Upper lobe of left lung (tissue), 6 donors: ENCODE data around the gene CLPSL1. TPM values are rescaled to one million over a fixed set of nuclear protein-coding genes. Genes with fewer than 3 reads are reported as not detected.

Experiments used
- ATAC-seq, 2 donors: fragments of 200-7000 bp; cut with Tn5 transposase; one replicate each; pipeline ENCODE4 v1.9.1; 2022; ENCODE audit warnings: mild to moderate bottlenecking in 2 of 2, moderate library complexity in 2 of 2; ENCODE audit not compliant: low FRiP score in 2 of 2
- DNase-seq, 2 donors: peaks; one replicate each; pipeline ENCODE4 v3.0.0-alpha.2; 2019 to 2020
- H3K27ac ChIP-seq, 4 donors: fragments of 200-600 bp; sonication (generic); one replicate each; pipeline ENCODE4 v1.5.1; 2016 to 2019
- H3K27me3 ChIP-seq, 4 donors: fragments of 200-600 bp; sonication (generic); one replicate each; pipeline ENCODE4 v1.5.1; 2017 to 2019
- H3K36me3 ChIP-seq, 4 donors: fragments of 200-600 bp; sonication (generic); one replicate each; pipeline ENCODE4 v1.5.1; 2016 to 2019
- H3K4me1 ChIP-seq, 4 donors: fragments of 200-600 bp; sonication (generic); one replicate each; pipeline ENCODE4 v1.5.1; 2018 to 2019
- H3K4me3 ChIP-seq, 4 donors: fragments of 200-600 bp; sonication (generic); one replicate each; pipeline ENCODE4 v1.5.1; 2017 to 2019; ENCODE audit warnings: mild to moderate bottlenecking in 2 of 4, moderate library complexity in 1 of 4
- H3K9me3 ChIP-seq, 4 donors: fragments of 200-600 bp; sonication (generic); one replicate each; pipeline ENCODE4 v1.5.1; 2018 to 2019
- CTCF ChIP-seq, 6 experiments: fragments of 450-650 bp in 4 of 6; fragments of 200-600 bp in 2 of 6; sonication (generic) in 2 of 6; IDR thresholded peaks; one replicate each; pipeline ENCODE4 v1.5.1; 2016 to 2019; ENCODE audit warnings: antibody characterized with exemption in 6 of 6
- EP300 ChIP-seq, 4 donors: sonication (generic); formaldehyde crosslinking; IDR thresholded peaks; one replicate each; pipeline ENCODE4 v1.5.1; 2017; ENCODE audit warnings: antibody characterized with exemption in 4 of 4, control low read depth in 2 of 4
- POLR2A ChIP-seq, 4 donors: fragments of 450-650 bp; IDR thresholded peaks; one replicate each; pipeline ENCODE4 v1.5.1; 2016 to 2017; ENCODE audit warnings: antibody characterized with exemption in 4 of 4, mild to moderate bottlenecking in 2 of 4
- POLR2AphosphoS5 ChIP-seq, 2 donors: sonication (generic); formaldehyde crosslinking; IDR thresholded peaks; one replicate each; pipeline ENCODE4 v1.5.1; 2017; ENCODE audit warnings: antibody characterized with exemption in 2 of 2
- WGBS, 2 donors: methylation state at CpG; one replicate each; pipeline ENCODE4 v1.1.5; 2017 to 2018; 5-methylcytosine and 5-hydroxymethylcytosine counted together
- total RNA-seq, 6 donors: library from RNA; depleted of rRNA in 4 of 6; stranded (reverse); fragments of >200 nt in 4 of 6; gene quantifications; one replicate each; pipeline versions ENCODE4 v1.1.0 to v1.2.1, GENCODE V29; 2016 to 2021
- donor health status: DM: no; HTN: no; CAD: no; lungs with moderate emphysema.
- donor health status: DM: no; HTN: yes; CAD: no; lungs with severe emphysema.

The CLPSL1 gene
- total RNA-seq, 6 donors from 2014 or later, result not detected

- Histone ChIP-seq H3K36me3 (no peaks in the 10 kb centered on the region), H3K27ac (no peak overlapping the region), H3K27me3 (no peaks in the 10 kb centered on the region), H3K4me1 (no peaks in the 10 kb centered on the region), H3K9me3 (no peaks in the 10 kb centered on the region), H3K4me3 (no peak overlapping the region)
- no peak for DNase-seq
- ATAC-seq, result no peak
- WGBS, 2 donors, result 87 to 92% methylated on average over 2 of the region's 2 CpGs
- TF ChIP-seq CTCF (IDR thresholded peaks at IDR 0.05), result no peak
- no peak for TF ChIP-seq POLR2AphosphoS5 (IDR thresholded peaks at IDR 0.05)
- TF ChIP-seq EP300 (IDR thresholded peaks at IDR 0.05), result no peak
- TF ChIP-seq POLR2A (IDR thresholded peaks at IDR 0.05), result no peak
Observed at GRCh38 chr6:35823601-35824000, 42.8 kb downstream of the CLPSL1 start.

GRCh38 chr6:35824552-35825192 lies 43.9 kb downstream of the CLPSL1 start:
- 78 to 83% methylated on average over 5 of the region's 5 CpGs for WGBS, 2 donors
- no peak overlapping the region for H3K4me3 ChIP-seq
- DNase-seq (no peak), ATAC-seq (no peak)
- no peaks in the 10 kb centered on the region for H3K4me1 ChIP-seq
- no peak overlapping the region for H3K27ac ChIP-seq
- no peaks in the 10 kb centered on the region for H3K27me3 ChIP-seq
- H3K36me3 ChIP-seq, result no peaks in the 10 kb centered on the region
- no peak for TF ChIP-seq EP300 (IDR thresholded peaks at IDR 0.05)
- TF ChIP-seq POLR2AphosphoS5 (IDR thresholded peaks at IDR 0.05), result no peak
- TF ChIP-seq CTCF (IDR thresholded peaks at IDR 0.05), result no peak
- TF ChIP-seq POLR2A (IDR thresholded peaks at IDR 0.05), result no peak
- no peaks in the 10 kb centered on the region for H3K9me3 ChIP-seq

GRCh38 chr6:35829306-35829705 lies 48.5 kb downstream of the CLPSL1 start:
- Histone ChIP-seq H3K4me3 (no peak overlapping the region), H3K27me3 (no peaks in the 10 kb centered on the region), H3K27ac (no peak overlapping the region), H3K36me3 (peaks cover 0 to 3% (median 0%) of the 10 kb centered on the region in 4 donors), H3K4me1 (no peaks in the 10 kb centered on the region), H3K9me3 (no peaks in the 10 kb centered on the region)
- TF ChIP-seq EP300 (IDR thresholded peaks at IDR 0.05) (no peak), CTCF (IDR thresholded peaks at IDR 0.05) (no peak), POLR2A (IDR thresholded peaks at IDR 0.05) (no peak), POLR2AphosphoS5 (IDR thresholded peaks at IDR 0.05) (no peak)
- no peak for ATAC-seq
- DNase-seq, result no peak
- 94 to 97% methylated on average over 5 of the region's 5 CpGs for WGBS, 2 donors

GRCh38 chr6:35831257-35832007 lies 50.6 kb downstream of the CLPSL1 start:
- no peaks in the 10 kb centered on the region for H3K27me3 ChIP-seq
- H3K9me3 ChIP-seq, result no peaks in the 10 kb centered on the region
- no peak for ATAC-seq
- no peaks in the 10 kb centered on the region for H3K4me1 ChIP-seq
- WGBS, 2 donors, result 80 to 89% methylated on average over 5 of the region's 5 CpGs
- H3K36me3 ChIP-seq, result peaks cover 0 to 16% (median 9%) of the 10 kb centered on the region in 4 donors
- TF ChIP-seq POLR2A (IDR thresholded peaks at IDR 0.05) (no peak), POLR2AphosphoS5 (IDR thresholded peaks at IDR 0.05) (no peak), EP300 (IDR thresholded peaks at IDR 0.05) (no peak), CTCF (IDR thresholded peaks at IDR 0.05) (no peak)
- no peak overlapping the region for H3K27ac ChIP-seq
- no peak for DNase-seq
- H3K4me3 ChIP-seq, result no peak overlapping the region
